ENCODE measurements around the gene EYA3.

The EYA3 gene

GRCh38 chr1:27955076-27955475 is 133.3 kb downstream of the EYA3 start:
- Histone ChIP-seq H3F3A (ENCODE audit: control insufficient read depth, insufficient read depth) (no peaks in the 10 kb centered on the region), H3K27me3 (ENCODE audit: control insufficient read depth, low read length) (no peaks in the 10 kb centered on the region), H4K20me1 (ENCODE audit: control insufficient read depth, insufficient read depth, low read depth, low read length) (no peaks in the 10 kb centered on the region), H3K9me2 (replicated peaks; ENCODE audit: control insufficient read depth, low read length) (no peaks in the 10 kb centered on the region), H3K4me2 (ENCODE audit: low read length) (no peak overlapping the region), H3K36me3 (ENCODE audit: control insufficient read depth, low read length) (no peaks in the 10 kb centered on the region), H3K79me2 (ENCODE audit: control insufficient read depth, low read length) (no peaks in the 10 kb centered on the region), H3K4me3 (ENCODE audit: low read length) (no peak overlapping the region), H3K27ac (ENCODE audit: low read depth, low read length) (no peak overlapping the region), H3K4me1 (ENCODE audit: control insufficient read depth, low read length) (peaks cover 8% of the 10 kb centered on the region), H3K9me3 (ENCODE audit: control insufficient read depth, insufficient read depth, low read length) (no peaks in the 10 kb centered on the region)
- TF ChIP-seq EZH2phosphoT487 (IDR thresholded peaks at IDR 0.05; ENCODE audit: borderline replicate concordance, low read length) (no peak), CTCF (IDR thresholded peaks at IDR 0.05; ENCODE audit: low read depth, low read length, poor library complexity, severe bottlenecking) (no peak)

DNA sequence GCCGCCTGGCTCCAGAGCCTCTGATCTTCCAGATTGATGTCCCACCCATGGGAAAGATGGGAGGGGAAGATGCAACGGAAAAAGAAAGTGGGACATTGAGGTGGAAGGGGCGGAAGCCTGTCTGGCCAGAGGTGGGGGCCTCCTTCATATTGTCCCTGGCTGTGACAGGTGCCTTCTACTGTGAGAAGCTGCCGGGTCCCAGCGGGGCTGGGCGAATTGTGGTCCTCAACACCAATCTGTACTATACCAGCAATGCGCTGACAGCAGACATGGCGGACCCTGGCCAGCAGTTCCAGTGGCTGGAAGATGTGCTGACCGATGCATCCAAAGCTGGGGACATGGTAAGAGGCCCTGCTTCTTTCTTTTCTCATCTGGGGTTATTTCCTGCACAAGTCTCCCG is 134.2 kb downstream of the EYA3 start:
- Histone ChIP-seq H3K27ac (ENCODE audit: low read depth, low read length) (no peak overlapping the region), H3K9me2 (replicated peaks; ENCODE audit: control insufficient read depth, low read length) (no peaks in the 10 kb centered on the region), H4K20me1 (ENCODE audit: control insufficient read depth, insufficient read depth, low read depth, low read length) (no peaks in the 10 kb centered on the region), H3K4me3 (ENCODE audit: low read length) (no peak overlapping the region), H3K36me3 (ENCODE audit: control insufficient read depth, low read length) (no peaks in the 10 kb centered on the region), H3K79me2 (ENCODE audit: control insufficient read depth, low read length) (no peaks in the 10 kb centered on the region), H3K9me3 (ENCODE audit: control insufficient read depth, insufficient read depth, low read length) (no peaks in the 10 kb centered on the region), H3K27me3 (ENCODE audit: control insufficient read depth, low read length) (no peaks in the 10 kb centered on the region), H3K4me1 (ENCODE audit: control insufficient read depth, low read length) (peaks cover 1% of the 10 kb centered on the region), H3K4me2 (ENCODE audit: low read length) (no peak overlapping the region), H3F3A (ENCODE audit: control insufficient read depth, insufficient read depth) (no peaks in the 10 kb centered on the region)
- no peak for TF ChIP-seq EZH2phosphoT487 (IDR thresholded peaks at IDR 0.05; ENCODE audit: borderline replicate concordance, low read length)
- TF ChIP-seq CTCF (IDR thresholded peaks at IDR 0.05; ENCODE audit: low read depth, low read length, poor library complexity, severe bottlenecking), result no peak

DNA sequence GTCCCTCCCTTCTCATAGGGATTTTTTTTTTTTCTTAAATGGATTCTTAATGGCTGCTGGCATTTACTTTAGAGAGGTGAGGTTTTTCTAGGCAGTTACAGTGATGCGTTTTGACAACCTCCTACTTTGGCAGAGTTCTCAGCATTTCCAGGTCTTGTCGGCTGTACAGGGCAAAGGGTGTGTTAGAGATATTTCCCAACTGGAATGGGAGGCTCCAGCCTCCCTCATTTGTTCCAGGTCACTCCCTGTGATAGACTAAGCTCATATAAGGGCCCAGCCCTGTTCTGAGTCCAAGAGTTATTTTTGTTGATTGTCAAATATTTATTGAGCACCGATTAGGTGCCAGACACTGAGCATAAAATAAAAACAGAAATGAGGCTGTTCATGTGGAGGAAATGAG is 136.3 kb downstream of the EYA3 start:
- no peaks in the 10 kb centered on the region for H3K27me3 ChIP-seq (ENCODE audit: control insufficient read depth, low read length)
- no peaks in the 10 kb centered on the region for H3K79me2 ChIP-seq (ENCODE audit: control insufficient read depth, low read length)
- H3K4me1 ChIP-seq (ENCODE audit: control insufficient read depth, low read length), result no peaks in the 10 kb centered on the region
- no peak overlapping the region for H3K4me2 ChIP-seq (ENCODE audit: low read length)
- H4K20me1 ChIP-seq (ENCODE audit: control insufficient read depth, insufficient read depth, low read depth, low read length), result no peaks in the 10 kb centered on the region
- TF ChIP-seq CTCF (IDR thresholded peaks at IDR 0.05; ENCODE audit: low read depth, low read length, poor library complexity, severe bottlenecking) (no peak), EZH2phosphoT487 (IDR thresholded peaks at IDR 0.05; ENCODE audit: borderline replicate concordance, low read length) (no peak)
- no peak overlapping the region for H3K27ac ChIP-seq (ENCODE audit: low read depth, low read length)
- H3K9me3 ChIP-seq (ENCODE audit: control insufficient read depth, insufficient read depth, low read length), result no peaks in the 10 kb centered on the region
- no peaks in the 10 kb centered on the region for H3F3A ChIP-seq (ENCODE audit: control insufficient read depth, insufficient read depth)
- H3K36me3 ChIP-seq (ENCODE audit: control insufficient read depth, low read length), result no peaks in the 10 kb centered on the region
- no peaks in the 10 kb centered on the region for H3K9me2 ChIP-seq (replicated peaks; ENCODE audit: control insufficient read depth, low read length)
- no peak overlapping the region for H3K4me3 ChIP-seq (ENCODE audit: low read length)

GRCh38 chr1:27951396-27951795 is 137.0 kb downstream of the EYA3 start:
- Histone ChIP-seq H3K27me3 (ENCODE audit: control insufficient read depth, low read length) (no peaks in the 10 kb centered on the region), H3K27ac (ENCODE audit: low read depth, low read length) (no peak overlapping the region), H3K36me3 (ENCODE audit: control insufficient read depth, low read length) (no peaks in the 10 kb centered on the region), H3F3A (ENCODE audit: control insufficient read depth, insufficient read depth) (no peaks in the 10 kb centered on the region), H3K4me2 (ENCODE audit: low read length) (no peak overlapping the region), H3K9me3 (ENCODE audit: control insufficient read depth, insufficient read depth, low read length) (no peaks in the 10 kb centered on the region), H3K79me2 (ENCODE audit: control insufficient read depth, low read length) (no peaks in the 10 kb centered on the region), H3K4me3 (ENCODE audit: low read length) (no peak overlapping the region), H4K20me1 (ENCODE audit: control insufficient read depth, insufficient read depth, low read depth, low read length) (no peaks in the 10 kb centered on the region), H3K9me2 (replicated peaks; ENCODE audit: control insufficient read depth, low read length) (no peaks in the 10 kb centered on the region), H3K4me1 (ENCODE audit: control insufficient read depth, low read length) (no peaks in the 10 kb centered on the region)
- no peak for TF ChIP-seq EZH2phosphoT487 (IDR thresholded peaks at IDR 0.05; ENCODE audit: borderline replicate concordance, low read length)

All from DOHH2 (cell line).